HG02852 (cell line): ENCODE results near the gene LOXL1.

Experiments used
- ATAC-seq: cut with Tn5 transposase; IDR thresholded peaks from one replicate; pipeline ENCODE4 v1.9.1; 2021; ENCODE audit warnings: mild to moderate bottlenecking, moderate library complexity; ENCODE audit not compliant: unreplicated experiment

LOXL1 gene

GRCh38 chr15:73921254-73921925, 4.9 kb upstream of the LOXL1 start:
- ATAC-seq: no peak

- ATAC-seq: no peak
Observed at GRCh38 chr15:73922186-73923151, 3.8 kb upstream of the LOXL1 start.

GRCh38 chr15:73923156-73923487, 3.1 kb upstream of the LOXL1 start:
- ATAC-seq: no peak

- ATAC-seq: no peak
Observed at GRCh38 chr15:73923488-73924164, 2.6 kb upstream of the LOXL1 start.

- no peak for ATAC-seq
Observed at GRCh38 chr15:73924171-73924921, 1.9 kb upstream of the LOXL1 start.

- ATAC-seq: no peak
Observed at GRCh38 chr15:73925848-73926218, 429 bp upstream of the LOXL1 start.

- ATAC-seq: no peak
Observed at GRCh38 chr15:73927003-73927475, 777 bp downstream of the LOXL1 start.

- ATAC-seq: no peak
Observed at GRCh38 chr15:73927476-73928240, 1.4 kb downstream of the LOXL1 start.

- ATAC-seq: no peak
Observed at GRCh38 chr15:73928241-73928579, 1.9 kb downstream of the LOXL1 start.

GRCh38 chr15:73928971-73929627, 2.8 kb downstream of the LOXL1 start:
- ATAC-seq: no peak

GRCh38 chr15:73930371-73930770, 4.1 kb downstream of the LOXL1 start:
- ATAC-seq: no peak

GRCh38 chr15:73930790-73931281, 4.6 kb downstream of the LOXL1 start:
- no peak for ATAC-seq

- no peak for ATAC-seq
Observed at GRCh38 chr15:73931441-73931840, 5.2 kb downstream of the LOXL1 start.

GRCh38 chr15:73932381-73933191, 6.3 kb downstream of the LOXL1 start:
- ATAC-seq: no peak

GRCh38 chr15:73934281-73934680, 8.0 kb downstream of the LOXL1 start:
- no peak for ATAC-seq

GRCh38 chr15:73935547-73935946, 9.3 kb downstream of the LOXL1 start:
- no peak for ATAC-seq

- no peak for ATAC-seq
Observed at GRCh38 chr15:73936181-73936580, 9.9 kb downstream of the LOXL1 start.

- no peak for ATAC-seq
Observed at GRCh38 chr15:73936588-73937290, 10.5 kb downstream of the LOXL1 start.
